GM21528 (cell line): ENCODE measurements around the gene KCNS1.

Source experiments
- ATAC-seq: cut with Tn5 transposase; IDR thresholded peaks from one replicate; pipeline ENCODE4 v1.9.1; 2021; ENCODE audit warnings: mild to moderate bottlenecking, moderate library complexity; ENCODE audit not compliant: unreplicated experiment, low FRiP score

The KCNS1 gene

DNA sequence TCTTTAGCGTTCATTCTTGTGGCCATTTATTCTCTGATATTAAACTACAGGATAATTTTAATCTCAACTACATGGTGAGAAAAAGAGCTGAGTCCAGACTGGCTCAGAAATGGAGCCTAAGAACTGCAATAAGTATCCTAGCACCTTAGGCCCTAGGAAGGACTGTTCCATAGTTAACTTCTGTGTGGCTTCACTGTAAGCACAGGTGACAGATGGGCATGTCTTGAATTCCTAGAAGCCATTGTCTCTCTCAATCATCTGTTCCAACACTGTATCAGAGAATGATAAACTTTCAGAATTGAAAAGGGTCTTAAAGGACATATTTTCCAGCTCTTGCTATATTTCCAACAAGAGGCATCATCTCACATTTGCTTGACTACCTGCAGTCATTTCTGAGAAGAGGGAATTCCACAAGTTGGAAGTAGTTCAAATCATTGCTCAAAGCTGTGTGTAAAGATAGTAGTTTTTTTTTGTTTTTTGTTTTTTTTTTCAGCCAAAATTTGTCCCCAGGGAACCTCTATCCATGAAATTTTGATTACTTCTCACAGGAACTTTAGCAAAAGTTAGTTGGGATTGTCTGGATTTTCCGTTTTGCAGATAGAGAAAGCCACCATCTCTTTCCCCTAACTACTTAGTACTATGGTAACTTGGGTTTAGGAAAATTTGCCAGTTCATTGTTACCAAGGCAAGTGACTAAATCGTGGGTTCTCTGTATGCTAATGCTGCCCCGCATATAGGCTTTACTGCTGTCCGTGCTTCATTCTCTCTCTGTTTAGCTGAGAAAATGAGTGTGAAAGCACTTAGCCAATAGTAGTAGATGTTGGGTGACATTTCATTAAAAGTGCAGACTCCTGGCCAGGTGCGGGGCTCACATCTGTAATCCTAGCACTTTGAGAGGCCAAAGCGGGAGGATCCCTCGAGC, 47.2 kb downstream of the KCNS1 start:
- peak; percentile 13 for ATAC-seq

DNA sequence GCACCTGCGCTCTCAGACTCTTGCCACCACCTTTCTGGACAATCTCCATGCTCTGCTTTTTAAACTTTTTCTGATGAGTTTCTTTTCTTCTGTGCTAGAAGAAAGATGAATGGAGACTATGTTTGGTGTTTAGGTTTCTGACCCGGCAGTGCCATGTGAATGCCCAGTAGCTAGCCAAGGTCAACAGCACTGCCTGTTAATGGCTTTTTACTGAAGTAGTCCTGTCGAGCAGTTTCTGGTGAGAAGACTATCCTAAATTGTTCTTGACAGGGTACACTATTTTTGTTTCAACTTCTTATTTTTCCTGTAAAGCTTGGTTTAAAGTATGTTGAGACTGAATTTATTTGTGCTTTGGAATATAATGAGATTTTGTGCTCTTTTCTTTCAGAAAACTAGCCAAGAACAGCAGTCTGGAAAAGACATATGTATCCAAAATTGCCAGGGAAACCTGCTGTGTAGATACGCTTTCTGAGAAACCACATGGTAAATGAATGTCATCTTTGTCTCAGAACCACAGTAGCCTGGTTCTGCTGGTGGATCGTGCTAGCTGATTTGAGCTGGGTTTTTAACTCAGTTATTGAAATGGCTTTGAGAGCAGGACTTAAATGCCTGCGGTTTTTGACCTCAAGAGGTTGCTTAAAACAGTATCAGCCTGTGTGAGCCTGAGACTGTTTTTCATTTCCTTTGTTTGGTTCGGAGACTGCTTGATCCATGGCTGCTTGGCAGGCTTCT, 48.1 kb downstream of the KCNS1 start:
- ATAC-seq, result peak; percentile 47

DNA sequence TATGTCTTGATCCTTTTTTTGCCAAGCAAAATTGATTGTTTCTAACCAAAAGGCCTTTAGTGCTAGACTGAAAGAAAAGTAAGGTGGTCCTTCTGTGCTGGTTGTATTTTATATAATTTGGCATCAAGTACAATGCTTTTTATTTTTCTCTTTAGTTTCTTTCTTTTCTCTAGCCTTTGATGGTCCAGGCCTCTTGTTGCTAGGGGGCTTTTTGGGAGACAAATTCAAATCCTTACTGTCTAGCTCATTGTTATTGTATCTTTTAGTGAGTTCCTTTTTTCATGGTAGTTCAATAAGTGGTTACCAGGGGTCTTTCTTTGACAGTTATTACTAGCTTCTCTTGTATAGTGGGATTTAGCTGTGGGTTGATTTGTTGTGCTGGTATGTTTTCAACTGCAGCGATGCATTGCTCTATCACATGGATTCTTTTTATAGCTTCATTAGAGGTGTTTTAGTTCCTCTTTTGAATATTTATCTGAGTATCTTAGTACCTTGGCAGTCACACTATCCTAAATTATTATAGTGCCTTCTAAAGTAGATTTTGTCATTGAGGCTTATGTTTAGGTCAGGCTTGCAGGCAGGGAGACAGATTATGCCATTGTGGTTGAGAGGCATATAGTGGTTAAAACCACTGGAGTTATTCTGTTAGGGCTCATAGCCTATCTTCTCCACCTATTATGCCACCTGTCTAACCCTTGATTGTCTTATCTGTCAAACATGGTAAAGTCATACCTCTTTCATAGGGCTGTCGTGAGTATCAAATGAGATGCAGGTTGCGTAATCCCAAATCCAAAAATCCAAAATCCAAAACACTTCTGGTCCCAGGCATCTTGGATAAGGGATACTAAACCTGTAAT, 49.5 kb downstream of the KCNS1 start:
- ATAC-seq, result peak; percentile 42

DNA sequence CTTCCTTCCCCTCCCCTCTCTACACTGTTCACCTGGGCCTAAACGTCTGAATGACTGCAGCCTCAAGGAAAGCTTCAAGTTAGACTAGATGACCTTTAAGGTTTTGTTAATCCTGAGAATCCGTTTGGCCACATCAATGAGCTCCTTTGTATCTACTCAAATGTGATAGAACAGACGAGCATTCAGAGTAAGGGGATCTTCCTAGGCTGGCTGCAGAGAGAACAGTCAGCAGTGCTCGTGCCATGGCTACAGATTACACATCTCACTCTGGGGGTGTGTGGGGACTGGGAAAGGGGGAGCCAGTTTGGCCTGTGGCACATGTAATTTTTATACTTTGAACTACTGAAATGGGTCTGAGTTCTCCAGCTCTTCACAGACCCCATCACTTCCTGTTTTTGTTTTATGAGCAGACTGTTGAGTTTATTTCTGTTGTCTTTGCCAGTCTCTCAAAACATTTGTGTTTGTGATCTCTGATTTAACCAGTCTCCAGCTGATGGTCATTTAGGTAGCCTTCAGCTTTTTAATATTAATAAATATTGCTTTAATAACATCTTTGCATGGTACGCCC, 50.9 kb downstream of the KCNS1 start:
- ATAC-seq, result no peak

DNA sequence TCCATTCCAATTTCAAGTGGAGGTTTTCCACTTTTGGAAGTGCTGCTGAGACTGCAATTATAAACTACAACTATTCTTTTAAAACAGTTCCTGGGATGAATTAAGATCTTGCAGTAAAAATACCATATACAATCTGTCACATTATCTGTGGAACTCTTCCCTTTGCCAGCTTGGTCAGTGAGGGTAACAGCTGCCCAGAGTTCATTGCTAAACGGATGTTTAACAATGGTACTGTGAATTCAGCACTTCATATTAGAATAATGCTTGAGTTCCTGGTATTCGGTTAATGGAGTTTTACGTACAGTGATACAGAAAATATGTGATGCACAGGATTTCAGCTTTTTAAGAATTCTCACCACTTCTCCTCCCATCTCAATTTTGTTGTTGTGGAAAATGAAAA, 51.5 kb downstream of the KCNS1 start:
- no peak for ATAC-seq

DNA sequence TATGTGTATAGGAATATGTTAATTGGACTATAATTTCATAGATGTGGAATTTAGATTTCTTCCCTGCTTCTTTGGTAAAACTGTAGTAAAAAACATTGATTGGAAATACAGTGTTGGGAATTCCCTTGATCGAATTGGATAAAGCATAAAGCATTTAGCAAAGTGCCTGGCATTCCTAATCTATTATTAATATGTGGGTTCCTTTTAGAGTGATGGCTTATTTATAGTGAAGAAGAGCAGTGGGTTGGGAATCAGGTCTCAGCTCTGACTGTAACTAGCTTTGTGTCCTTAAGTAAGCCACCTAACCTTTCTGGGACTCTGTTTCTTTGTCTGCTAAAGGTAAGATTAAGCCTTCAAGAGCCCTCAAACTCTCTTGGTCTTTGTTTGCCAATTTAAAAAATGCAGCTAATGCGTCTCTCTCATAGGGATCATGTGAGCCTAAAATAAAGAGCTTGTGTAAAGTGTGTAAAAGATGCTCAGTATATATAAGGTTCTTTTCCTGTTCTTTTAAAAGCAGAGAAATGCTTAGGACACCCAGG, 53.3 kb downstream of the KCNS1 start:
- ATAC-seq, result no peak

DNA sequence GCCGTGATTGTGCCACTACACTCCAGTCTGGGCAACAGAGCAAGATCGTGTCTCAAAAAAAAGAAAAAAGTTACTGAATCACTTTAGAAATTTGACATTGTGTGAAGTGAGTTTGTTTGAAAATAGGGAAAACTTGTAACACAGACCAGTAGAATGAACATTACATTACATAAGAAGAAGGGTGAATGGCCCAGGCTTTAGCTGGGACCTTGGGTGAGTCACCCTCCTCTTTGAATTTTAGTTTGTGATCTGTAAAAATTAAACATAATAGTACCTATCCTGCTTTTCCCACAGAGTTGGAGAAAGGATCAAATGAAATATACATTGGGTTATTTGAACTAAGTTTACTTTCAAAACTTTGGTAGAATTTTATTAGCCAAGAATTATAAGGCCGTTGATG, 56.3 kb downstream of the KCNS1 start:
- ATAC-seq, result no peak

DNA sequence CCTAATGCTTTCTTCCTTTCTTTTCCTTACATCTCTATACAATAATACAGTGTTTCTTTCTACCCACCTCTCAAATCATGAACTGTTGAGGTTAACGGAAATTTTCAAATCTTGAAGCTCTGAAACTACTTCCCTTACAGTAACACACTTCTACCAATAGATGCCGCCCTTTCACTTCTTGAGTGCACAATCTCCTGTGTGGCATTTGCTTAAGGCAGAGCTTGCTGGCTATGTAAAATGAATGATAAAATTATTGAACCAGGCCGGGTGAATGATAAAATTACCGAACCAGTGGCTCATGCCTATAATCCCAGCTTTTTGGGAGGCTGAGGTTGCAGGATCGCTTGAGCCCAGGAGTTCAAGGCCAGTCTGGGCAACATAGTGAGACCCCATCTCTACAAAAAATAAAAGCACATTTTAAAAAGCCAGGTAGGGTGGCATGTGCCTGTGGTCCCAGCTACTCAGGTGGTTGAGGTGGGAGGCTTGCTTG, 56.8 kb downstream of the KCNS1 start:
- ATAC-seq, result no peak

DNA sequence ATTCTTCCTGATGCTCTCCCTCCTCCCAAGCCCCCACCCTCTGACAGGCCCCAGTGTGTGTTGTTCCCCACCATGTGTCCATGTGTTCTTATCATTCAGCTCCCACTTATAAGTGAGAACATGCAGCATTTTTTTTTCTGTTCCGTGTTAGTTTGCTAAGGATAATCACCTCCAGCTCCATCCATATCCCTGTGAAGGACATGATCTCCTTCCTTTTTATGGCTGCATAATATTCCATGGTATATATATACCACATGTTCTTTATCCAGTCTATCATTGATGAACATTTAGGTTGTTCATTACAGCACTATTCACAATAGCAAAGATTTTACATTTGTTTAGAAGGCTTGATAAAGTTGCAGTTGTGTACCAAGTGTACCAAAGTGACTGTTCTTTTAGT, 57.9 kb downstream of the KCNS1 start:
- ATAC-seq, result no peak
